Ecto neural progenitor cell (in vitro differentiated cells): ENCODE data around the gene PVR.
"Not testable (repeated sequence)": the region's sequence is repeated elsewhere in the genome, so short reads cannot be mapped to it uniquely, and the experiment has no call there.

ENCODE experiments used
- DNase-seq: peaks from one replicate; pipeline ENCODE4 v3.0.0-alpha.2; 2018; ENCODE audit warnings: low spot score

PVR gene, protein sequence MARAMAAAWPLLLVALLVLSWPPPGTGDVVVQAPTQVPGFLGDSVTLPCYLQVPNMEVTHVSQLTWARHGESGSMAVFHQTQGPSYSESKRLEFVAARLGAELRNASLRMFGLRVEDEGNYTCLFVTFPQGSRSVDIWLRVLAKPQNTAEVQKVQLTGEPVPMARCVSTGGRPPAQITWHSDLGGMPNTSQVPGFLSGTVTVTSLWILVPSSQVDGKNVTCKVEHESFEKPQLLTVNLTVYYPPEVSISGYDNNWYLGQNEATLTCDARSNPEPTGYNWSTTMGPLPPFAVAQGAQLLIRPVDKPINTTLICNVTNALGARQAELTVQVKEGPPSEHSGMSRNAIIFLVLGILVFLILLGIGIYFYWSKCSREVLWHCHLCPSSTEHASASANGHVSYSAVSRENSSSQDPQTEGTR

DNA sequence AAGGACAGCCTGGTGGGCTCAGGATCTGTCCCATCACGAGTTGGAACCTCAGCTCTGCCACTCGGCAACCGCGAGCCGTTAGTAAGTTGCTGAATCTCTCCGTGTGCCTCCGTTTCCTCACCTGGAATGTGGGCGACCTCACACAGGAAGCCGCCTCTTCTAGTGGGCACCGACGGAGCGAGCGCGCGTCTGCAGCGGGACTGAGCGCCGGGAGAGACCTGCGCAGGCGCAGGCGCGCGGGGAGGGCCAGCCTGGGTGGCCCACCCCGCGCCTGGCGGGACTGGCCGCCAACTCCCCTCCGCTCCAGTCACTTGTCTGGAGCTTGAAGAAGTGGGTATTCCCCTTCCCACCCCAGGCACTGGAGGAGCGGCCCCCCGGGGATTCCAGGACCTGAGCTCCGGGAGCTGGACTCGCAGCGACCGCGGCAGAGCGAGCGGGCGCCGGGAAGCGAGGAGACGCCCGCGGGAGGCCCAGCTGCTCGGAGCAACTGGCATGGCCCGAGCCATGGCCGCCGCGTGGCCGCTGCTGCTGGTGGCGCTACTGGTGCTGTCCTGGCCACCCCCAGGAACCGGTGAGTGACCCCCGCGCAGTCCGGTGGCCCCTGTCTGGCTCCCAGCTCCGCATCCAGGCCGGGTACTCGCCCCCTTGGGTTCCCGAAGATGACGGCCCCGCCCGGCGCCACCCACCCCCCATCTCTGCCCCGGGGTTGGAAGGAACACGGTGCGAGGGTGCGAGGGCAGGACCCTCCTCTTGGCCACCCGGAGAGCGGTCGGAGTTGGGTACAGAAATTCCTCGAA is at the start of gene PVR:
Gene PVR (plus strand): TSS at position 306 of the 797 bp plus-strand sequence. CDS start 187 bp downstream, at position 493.
- peak; percentile 80 for DNase-seq

DNA sequence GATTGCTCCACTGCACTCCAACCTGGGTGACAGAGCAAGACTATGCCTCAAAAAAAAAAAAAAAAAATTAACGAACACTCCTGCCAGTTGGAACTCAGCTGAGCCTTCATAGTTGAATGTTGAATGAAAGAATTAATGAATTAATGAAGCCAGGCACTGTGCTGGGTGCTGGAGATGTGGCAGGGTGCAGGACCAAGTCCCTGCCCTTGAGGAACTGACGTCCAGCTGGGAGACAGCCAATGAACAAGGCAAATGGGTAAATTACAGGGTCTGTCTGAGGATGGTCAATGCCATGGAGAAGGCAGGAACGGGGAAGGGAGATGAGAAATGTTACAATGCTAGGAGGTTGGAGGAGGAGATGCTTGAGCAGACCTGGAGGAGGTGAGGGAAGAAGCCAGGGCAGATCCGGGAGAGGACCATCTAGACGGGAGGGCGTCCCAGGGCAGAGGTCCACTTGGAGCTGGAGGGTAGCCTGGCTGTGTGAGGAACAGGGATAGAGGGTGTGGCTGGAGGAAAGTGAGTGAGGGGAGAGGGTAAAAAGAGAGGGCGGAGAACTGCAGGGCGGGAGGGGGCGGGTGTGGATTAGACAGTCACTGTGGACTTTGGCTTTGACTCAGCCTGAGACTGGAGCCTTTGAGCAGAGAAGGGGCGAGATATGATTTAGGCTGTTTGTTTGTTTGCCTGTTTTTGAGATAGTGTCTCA is 47.1 kb upstream of the PVR start:
- no peak for DNase-seq

DNA sequence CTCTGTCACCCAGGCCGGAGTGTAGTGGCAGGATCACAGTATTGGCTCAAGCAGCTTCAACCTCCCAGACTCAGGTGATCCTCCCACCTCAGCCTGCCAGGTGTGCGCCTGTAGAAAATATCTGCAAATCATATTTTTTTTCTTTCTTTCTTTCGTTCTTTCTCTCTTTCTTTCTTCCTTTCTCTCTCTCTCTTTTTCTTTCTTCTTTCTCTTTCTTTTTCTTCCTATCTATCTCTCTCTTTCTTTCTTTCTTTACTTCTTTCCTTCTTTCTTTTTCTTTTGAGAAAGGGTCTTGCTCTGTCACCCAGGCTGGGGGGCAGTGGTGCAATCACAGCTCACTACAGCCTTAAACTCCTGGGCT is 46.6 kb upstream of the PVR start:
- no peak for DNase-seq

DNA sequence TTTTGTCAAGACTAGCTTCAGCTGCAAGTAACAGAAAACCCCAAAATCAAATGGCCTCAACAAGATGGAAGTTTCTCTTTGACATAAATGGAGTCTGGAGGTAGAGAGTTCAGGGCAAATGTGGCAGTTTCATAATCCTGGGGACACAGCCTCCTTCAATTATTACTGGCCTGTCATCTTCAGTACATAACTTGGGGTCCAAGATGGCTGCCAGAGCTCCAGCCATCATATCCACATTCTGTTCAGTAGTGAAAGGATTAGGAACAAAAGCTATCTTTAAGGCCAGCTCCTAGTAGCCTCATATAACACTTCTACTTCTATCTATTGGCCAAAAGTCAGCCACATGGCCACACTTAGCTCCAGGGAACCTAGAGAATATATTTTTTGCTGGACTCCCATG is 45.4 kb upstream of the PVR start:
- DNase-seq = no peak

DNA sequence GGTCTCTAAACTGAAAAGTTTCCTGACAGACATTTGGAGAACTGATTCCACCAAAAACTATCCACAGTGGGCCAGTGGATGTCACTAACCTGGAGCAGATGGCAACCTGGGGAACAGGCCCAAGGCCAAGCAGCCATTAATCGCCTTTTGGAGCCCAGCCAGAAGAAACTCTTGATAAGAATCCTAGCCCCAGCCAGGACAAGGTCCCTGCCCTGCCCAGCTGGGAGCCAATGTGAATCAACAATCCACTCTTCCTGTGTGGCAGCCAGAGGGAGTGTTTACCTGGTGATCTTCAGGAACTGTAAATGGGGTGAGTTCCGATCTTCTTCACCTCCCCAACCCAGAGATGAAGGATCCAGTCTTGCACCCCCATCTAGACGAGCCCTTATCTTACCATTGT is 44.8 kb upstream of the PVR start:
- DNase-seq = no peak

DNA sequence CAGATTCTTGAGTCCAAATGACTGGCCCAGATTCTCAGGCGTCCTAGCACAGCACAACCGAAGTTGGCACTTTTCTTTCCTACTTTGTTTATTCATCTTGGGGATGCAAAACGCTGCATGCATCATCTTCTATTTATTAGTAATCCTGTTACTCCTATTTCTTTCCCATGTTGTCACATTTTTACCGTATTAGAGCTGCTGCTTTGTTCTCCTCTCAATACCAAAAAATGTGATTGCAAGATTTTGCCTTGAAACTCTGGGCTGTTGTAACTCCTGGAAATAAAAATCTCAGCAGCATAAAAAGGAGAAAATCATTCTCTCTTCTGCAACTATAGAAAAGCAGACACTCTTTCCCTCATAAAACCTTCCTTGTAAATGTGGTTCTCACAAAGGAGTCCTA is 43.2 kb upstream of the PVR start:
- no peak for DNase-seq

DNA sequence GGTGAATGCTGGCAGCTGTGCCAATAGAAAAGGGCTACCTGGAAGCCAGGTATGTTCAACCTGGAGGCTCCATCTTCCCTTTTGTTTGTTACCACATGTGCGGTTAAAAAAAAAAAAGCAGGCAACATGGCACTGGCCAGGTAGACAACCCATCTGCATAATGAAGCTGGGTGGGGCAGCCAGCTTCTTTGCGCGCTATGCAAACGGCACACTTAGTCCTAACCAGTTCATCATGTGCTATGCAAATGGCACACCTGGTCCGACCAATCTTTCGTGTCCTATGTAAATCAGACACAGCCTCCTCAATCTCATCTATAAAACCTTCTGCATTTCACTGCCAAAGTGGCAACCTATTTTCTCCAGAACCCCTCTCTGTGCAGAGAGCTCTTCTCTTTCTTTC is 41.6 kb upstream of the PVR start:
- DNase-seq = no peak

DNA sequence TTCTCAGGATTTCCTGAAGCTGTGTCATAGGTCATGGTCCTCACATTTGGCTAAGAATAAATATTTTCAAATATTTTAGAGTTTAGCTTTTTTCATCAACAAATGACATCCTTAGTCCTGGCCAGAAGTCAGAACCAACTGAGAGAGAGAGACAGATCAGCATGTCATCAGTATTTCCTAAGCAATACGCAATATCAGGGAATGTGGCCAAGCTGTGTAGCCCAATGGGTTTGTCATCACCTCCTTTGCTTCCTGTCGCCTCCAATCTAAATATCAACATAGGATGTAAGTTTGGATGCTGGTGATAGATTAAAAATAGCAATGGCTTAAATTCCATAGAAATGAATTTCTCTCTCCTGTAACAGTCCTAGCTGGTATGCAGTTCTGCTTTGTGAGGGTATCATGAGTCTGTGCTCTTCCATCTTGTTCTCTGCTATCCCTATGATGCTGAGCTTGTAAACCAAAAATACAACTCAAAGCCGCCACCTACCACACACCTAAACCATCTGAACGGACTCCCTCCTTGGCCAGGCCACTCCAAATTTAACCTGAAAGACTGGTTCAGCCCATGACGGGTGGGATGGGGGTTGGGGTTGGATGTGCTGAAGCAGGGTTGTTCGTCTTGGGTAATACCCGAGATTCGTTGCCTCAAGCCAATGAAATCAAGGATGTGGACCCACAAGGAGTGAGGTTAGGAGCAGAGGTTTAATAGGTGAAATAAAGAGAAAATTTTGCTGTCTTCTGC is 40.3 kb upstream of the PVR start:
- no peak for DNase-seq

DNA sequence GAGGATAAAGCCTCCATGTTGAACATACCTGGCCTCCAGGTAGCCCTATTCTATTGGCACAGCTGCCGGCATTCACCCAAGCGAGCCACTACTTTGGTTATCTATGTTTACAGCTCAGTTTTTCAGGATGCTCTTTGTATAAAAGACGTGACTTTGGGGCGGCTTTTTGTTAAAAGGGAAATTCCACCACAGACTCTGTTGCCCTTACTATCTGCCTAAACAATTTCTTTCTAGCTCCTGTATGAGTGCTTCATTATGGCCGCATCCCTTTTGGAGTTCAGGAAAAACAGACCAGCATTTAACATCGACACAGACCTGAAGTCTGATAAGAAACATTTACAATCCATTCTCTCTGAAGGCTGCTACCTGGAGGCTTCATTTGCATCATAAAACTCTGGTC is 39.5 kb upstream of the PVR start:
- no peak for DNase-seq

DNA sequence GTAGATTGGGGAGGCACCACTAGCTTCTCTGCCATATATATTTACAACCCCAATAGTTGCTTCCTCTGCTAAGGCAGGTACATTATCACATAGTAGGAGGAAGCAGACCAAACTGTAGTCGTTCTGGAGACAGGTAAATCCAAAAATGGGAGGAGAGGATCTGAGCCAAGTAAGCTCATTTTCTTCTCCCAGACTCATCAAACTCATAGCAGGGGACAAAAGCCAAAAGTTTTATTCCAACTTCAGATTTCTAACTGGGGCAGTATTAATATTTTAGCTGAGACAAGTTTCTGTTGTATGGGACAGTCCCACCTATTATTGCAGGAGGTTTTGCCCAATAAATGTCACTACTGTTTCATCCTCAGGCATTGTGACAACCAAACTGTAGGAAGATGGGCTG is 38.2 kb upstream of the PVR start:
- no peak for DNase-seq

DNA sequence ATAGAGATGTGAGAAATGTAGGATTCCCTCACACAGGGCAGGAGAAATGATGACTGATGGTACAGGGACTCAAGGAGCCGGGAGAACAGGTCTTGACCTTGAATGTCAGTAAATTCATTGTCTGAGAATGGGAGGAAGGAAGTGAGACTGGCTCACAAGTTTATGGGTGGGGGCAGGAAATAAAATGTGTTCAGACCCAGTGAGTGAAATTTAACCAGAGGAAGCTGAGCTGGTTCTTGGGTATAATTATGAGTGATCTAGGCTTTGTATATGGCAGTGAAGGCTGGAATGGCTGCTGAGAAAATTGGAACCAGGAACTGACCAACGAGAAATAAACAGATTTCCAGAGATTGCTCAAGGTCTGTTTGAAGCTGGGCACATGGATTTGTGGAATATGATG is 36.7 kb upstream of the PVR start:
- DNase-seq = no peak

DNA sequence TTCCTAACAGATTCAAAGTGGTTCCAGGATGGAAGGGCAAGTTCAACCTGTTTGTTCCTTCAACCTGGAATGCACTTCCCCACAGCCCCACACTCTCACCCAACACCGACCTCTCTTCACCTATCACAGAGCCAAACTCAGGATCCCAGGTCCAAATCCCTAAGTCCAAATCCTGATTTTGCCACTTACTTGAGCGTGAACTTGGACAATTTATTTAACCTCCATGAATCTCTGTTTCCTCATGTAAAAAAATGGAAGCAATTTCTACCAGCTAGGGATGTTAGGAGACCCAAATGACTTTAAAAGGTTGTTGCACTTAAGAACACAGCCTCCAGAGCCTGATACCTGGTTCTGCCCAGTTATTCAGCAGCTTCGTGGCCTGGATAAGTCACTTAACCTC is 35.8 kb upstream of the PVR start:
- DNase-seq = no peak

DNA sequence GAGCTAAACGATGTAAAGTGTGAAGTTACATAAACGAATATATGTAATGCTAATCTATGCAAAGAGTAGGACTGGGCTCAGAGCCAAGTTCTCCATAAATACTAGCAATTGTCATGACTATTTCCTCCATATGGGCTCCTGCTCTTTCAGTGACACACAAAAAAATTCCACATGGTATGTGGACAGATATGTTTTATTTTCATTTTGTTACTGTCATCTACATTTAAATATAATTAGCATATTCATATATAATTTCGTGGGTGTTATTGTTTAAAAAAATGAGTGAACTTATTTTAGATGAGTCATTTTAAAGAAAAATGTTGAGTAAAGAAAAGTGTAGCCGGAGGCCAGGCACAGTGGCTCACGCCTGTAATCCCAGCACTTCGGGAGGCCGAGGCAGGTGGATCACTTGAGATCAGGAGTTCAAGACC is 35.3 kb upstream of the PVR start:
- DNase-seq = no peak

DNA sequence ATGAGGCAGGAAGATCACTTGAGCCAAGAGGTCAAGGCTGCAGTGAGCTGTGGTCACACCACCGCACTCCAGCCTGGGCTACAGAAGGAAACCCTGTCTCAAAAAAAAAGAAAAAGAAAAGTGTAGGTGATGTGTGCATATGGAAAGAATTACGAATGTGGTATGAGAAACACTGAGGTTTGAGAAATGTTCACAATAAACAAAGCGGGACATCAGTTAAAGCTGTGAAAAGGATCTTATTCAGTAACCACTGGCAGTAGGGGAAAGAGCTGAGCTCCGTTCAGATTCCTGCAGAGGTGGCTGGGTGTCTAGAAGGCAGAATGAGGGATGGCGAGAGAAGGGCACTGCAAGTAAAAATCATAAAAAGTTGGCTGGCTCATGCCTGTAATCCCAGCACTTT is 34.5 kb upstream of the PVR start:
- no peak for DNase-seq

DNA sequence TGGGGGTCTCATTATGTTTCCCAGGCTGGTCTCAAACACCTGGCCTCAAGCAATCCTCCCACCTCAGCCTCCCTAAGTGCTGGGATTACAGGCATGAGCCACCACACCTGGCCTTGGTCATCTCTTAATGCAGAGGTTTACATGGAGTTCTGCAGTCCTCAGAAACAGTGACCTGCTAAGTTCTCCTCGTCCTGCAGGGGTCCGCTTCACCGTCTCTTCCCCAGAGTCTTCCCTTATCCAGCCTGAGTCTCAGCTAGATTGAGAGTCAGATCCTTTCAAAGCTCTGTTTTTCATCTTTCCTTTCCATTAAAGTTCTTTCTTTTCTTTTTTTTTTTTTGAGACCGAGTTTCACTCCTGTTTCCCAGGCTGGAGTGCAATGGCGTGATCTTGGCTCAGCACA is 33.2 kb upstream of the PVR start:
- not testable (repeated sequence) for DNase-seq

DNA sequence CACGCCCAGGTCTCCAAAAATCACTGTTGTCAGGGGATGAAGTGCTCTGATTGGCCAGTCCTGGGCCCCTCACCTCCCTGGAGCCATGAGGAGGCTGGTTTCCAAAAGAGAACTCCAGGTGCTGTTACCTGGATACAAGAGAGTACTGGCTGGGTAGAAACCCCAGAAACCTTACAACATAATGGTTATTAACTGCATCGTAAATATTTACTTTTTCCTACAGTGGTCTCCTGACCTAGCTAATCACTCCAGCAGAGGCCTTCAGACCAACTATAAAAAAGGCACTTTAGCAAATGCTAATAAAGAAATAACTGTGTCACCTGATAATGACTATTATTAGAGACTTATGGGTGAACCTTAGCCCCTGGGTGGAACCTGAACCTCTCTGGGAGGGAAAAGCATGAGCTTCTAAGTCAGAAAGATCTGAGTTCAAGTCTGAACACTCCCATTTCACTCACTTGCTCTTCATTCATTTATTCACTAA is 31.9 kb upstream of the PVR start:
- no peak for DNase-seq

DNA sequence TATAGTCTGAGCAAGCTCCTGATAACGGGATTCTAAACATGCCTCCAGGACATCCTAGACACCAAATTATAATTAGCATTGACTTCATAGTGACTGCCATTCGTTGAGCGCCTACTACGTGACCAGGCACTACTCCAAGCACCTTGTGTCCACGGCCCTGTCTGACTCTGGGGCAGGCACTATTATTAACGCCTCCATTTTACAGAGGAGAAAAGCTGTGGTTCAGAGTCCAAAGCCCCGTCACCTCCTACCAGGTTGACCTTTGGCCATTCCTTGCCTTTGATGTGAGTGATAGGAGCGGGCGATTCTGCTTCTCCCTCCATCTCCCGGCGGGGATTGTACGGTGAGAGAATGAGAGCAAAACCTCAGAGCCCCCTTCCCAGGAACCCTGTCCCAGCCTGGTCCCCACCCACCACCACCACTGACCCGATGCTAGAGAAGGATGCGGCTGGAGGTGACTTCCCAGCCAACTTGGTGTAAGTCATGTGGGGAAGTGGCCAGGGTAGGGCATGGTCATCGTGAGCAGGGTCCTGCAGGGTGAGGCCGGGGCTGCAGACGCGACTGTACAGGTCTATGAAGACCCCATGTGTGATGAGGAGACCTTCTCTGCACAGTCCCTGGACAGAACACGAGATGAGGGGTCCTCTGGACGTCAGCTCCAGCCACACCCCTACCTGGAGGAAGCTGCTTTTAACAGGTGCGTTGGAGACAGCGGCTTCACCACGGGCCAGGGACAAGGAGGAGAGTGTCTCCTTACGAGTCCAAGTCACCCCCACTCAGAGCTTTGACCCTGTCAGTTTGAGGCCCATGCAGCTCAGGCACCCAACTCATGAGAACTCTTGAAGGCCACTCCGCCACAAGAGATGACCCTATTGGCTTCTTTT is 30.2 kb upstream of the PVR start, which contains the start of gene IGSF23:
Gene IGSF23 (plus strand): TSS at position 269 of the 884 bp plus-strand sequence. CDS start 83 bp downstream, at position 352.
- DNase-seq = no peak

DNA sequence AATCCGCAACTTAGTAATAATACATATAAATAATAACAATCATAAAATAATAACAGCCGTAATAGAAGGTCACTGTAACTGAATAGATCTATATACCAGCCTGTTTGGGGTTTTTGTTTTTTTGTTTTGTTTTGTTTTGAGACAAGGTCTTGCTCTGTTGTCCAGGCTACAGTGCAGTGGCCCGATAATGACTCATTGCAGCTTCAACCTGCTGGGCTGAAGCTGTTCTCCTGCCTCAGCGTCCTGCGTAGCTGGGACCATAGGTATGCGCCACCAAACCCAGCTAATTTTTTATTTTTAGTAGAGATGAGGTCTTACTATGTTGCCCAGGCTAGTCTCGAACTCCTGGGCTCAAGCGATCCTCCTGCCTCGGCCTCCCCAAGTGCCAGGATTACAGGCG is 29.4 kb upstream of the PVR start:
- no peak for DNase-seq

DNA sequence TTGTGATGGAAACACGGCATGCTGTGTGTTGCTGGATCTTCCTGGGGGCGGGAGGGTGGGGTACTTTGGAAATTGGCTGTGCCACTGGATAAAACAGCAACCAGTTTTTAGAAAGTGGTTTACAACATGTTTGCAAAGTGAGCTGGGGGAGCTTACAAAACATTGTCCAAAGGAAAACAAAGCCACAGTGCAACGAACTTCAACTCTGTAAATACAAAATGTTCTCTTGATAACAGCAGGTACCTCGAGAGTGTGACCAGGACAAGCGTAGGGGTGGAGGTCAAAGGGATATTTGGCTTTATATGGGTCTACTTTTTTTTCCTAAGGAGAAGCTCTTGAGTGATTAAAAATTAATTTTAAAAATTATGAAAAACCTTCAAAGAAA is 27.9 kb upstream of the PVR start:
- DNase-seq = no peak

DNA sequence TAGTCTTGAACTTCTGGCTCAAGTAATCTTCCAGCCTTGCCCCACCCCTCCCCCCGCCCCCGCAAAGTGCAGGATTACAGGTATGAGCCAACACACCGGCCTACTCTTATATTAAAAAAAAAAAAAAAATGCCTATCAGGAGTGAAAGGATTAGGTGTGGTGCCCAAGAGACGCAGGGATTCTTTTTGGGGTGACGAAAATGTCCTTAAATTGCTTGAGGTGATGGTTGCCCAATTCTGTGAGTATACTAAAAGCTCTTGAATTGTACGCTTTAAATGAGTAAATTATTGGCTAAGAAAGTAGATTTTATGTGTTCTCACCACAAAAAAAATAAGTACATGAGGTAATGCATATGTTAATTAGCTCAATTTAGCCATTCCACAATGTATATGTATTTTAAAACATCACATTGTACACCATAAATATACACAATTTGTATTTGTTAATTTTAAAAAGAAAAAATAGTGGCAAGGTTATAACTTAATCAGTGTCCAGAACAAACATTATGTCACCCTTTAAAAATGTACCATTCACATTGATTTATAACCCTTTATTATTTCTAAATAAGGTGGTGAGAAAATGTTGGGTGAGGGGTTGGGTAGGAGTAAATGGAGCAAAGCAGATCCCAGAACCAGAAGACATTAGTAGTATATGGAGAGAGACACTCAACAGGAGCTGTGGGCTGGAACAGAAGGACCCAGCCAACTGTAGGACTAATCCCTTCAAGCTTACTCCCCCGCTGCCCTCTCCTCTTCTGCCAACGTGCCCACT is 26.4 kb upstream of the PVR start:
- DNase-seq = no peak
